GM21381 (cell line): ENCODE results near the gene KLHL20.
"Not testable (repeated sequence)": the region's sequence is repeated elsewhere in the genome, so short reads cannot be mapped to it uniquely, and the experiment has no call there.

ENCODE experiments used
- ATAC-seq: cut with Tn5 transposase; IDR thresholded peaks from one replicate; pipeline ENCODE4 v1.9.1; 2021; ENCODE audit warnings: mild to moderate bottlenecking, moderate library complexity; ENCODE audit not compliant: unreplicated experiment

The KLHL20 gene

GRCh38 chr1:173744651-173745050, 29.9 kb downstream of the KLHL20 start:
- no peak for ATAC-seq

- ATAC-seq: no peak
Measured at GRCh38 chr1:173749137-173749536, 34.4 kb downstream of the KLHL20 start.

GRCh38 chr1:173753830-173754229, 39.0 kb downstream of the KLHL20 start:
- ATAC-seq: no peak

GRCh38 chr1:173757666-173758065, 42.9 kb downstream of the KLHL20 start:
- no peak for ATAC-seq

GRCh38 chr1:173758110-173758509, 43.3 kb downstream of the KLHL20 start:
- ATAC-seq: no peak

GRCh38 chr1:173758980-173759379, 44.2 kb downstream of the KLHL20 start:
- no peak for ATAC-seq

GRCh38 chr1:173764331-173764730, 49.5 kb downstream of the KLHL20 start:
- not testable (repeated sequence) for ATAC-seq

GRCh38 chr1:173768206-173768605, 53.4 kb downstream of the KLHL20 start:
- ATAC-seq: no peak

- ATAC-seq: no peak
Measured at GRCh38 chr1:173768827-173769226, 54.0 kb downstream of the KLHL20 start.

- ATAC-seq: not testable (repeated sequence)
Measured at GRCh38 chr1:173770330-173770729, 55.5 kb downstream of the KLHL20 start.

- ATAC-seq: no peak
Measured at GRCh38 chr1:173771560-173771959, 56.8 kb downstream of the KLHL20 start.

- ATAC-seq: no peak
Measured at GRCh38 chr1:173775578-173776226, 60.9 kb downstream of the KLHL20 start.

- ATAC-seq: no peak
Measured at GRCh38 chr1:173779936-173780335, 65.2 kb downstream of the KLHL20 start.

GRCh38 chr1:173784997-173785396, 70.2 kb downstream of the KLHL20 start:
- no peak for ATAC-seq

- no peak for ATAC-seq
Measured at GRCh38 chr1:173789841-173790240, 75.1 kb downstream of the KLHL20 start.

- ATAC-seq: no peak
Measured at GRCh38 chr1:173798078-173798477, 83.3 kb downstream of the KLHL20 start.

- not testable (repeated sequence) for ATAC-seq
Measured at GRCh38 chr1:173799995-173800394, 85.2 kb downstream of the KLHL20 start.

GRCh38 chr1:173802961-173803360, 88.2 kb downstream of the KLHL20 start:
- no peak for ATAC-seq

GRCh38 chr1:173813654-173814053, 98.9 kb downstream of the KLHL20 start:
- not testable (repeated sequence) for ATAC-seq

- no peak for ATAC-seq
Measured at GRCh38 chr1:173818459-173818858, 103.7 kb downstream of the KLHL20 start.

GRCh38 chr1:173821680-173822079, 106.9 kb downstream of the KLHL20 start:
- no peak for ATAC-seq

- ATAC-seq: peak; percentile 36
Measured at GRCh38 chr1:173823781-173824314, 109.1 kb downstream of the KLHL20 start.
